Neural progenitor cell (in vitro differentiated cells): Measurements from ENCODE around the gene SMS.

Experiments
- EZH2 ChIP-seq: fragments of 200-600 bp; sonication (generic); IDR thresholded peaks from 2 replicates; pipeline ENCODE4 v1.6.1; 2017; ENCODE audit warnings: antibody characterized with exemption, mild to moderate bottlenecking, moderate library complexity
- EZH2phosphoT487 ChIP-seq: fragments of 200-600 bp; sonication (generic); IDR thresholded peaks from 2 replicates; pipeline ENCODE4 v1.6.1; 2017; ENCODE audit warnings: antibody characterized with exemption
- TF ChIP-seq, protein P1 (sequence below): fragments of 200-600 bp; sonication (generic); IDR thresholded peaks from 2 replicates; pipeline ENCODE4 v1.5.1; 2017; ENCODE audit warnings: antibody characterized with exemption, mild to moderate bottlenecking

DNA sequence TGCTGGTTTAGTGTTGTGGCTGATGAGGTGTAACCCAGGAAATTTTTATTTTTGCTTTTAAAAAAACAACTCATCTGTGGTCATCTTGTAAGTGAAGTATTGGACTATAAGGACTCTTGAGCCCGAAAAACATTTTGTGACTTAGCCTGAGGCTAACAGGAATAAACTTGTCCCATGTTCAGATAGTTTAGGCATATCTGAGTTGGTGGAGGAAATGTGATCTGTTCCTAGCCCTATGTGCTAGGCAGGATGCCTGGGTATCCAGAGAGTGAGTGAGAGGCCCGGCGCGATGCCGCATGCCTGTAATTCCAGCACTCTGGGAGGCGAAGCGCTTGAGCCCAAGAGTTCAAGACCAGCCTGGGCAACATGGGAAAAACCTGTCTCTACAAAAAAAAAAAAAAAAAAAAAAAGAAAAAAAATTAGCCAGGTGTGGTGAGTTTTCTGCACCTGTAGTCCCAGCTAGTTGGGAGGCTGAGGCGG is 3.7 kb downstream of the SMS start:
- TF ChIP-seq, protein P1, sequence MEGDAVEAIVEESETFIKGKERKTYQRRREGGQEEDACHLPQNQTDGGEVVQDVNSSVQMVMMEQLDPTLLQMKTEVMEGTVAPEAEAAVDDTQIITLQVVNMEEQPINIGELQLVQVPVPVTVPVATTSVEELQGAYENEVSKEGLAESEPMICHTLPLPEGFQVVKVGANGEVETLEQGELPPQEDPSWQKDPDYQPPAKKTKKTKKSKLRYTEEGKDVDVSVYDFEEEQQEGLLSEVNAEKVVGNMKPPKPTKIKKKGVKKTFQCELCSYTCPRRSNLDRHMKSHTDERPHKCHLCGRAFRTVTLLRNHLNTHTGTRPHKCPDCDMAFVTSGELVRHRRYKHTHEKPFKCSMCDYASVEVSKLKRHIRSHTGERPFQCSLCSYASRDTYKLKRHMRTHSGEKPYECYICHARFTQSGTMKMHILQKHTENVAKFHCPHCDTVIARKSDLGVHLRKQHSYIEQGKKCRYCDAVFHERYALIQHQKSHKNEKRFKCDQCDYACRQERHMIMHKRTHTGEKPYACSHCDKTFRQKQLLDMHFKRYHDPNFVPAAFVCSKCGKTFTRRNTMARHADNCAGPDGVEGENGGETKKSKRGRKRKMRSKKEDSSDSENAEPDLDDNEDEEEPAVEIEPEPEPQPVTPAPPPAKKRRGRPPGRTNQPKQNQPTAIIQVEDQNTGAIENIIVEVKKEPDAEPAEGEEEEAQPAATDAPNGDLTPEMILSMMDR = no peak
- TF ChIP-seq EZH2phosphoT487 = no peak
- TF ChIP-seq EZH2 = no peak
